Activated CD8-positive, alpha-beta memory T cell treated with anti-CD3 and anti-CD28 coated beads for 36 hours (primary cell): ENCODE data around the gene AJUBA. TPM values are rescaled to one million over a fixed set of nuclear protein-coding genes. Genes with fewer than 3 reads are reported as not detected.
"Not testable (repeated sequence)": the region's sequence is repeated elsewhere in the genome, so short reads cannot be mapped to it uniquely, and the experiment has no call there.

Experiments
- CTCF ChIA-PET: fragments of 350-600 bp; sonication (Branson Sonifier 250); formaldehyde crosslinking; loops from one replicate; lab custom pipeline; 2021; ENCODE audit warnings: antibody characterized with exemption; lab: Charles Lee
- POLR2A ChIA-PET: fragments of 350-600 bp; sonication (Branson Sonifier 250); formaldehyde crosslinking; loops from one replicate; lab custom pipeline; 2021; ENCODE audit warnings: antibody characterized with exemption; lab: Charles Lee
- total RNA-seq, 2 experiments: library from RNA; stranded (reverse); gene quantifications; one replicate each; pipeline ENCODE4 v1.2.3, GENCODE V29; 2021

AJUBA gene
- total RNA-seq, 2 experiments from 2014 or later, result 0.96 to 1.2 TPM

DNA sequence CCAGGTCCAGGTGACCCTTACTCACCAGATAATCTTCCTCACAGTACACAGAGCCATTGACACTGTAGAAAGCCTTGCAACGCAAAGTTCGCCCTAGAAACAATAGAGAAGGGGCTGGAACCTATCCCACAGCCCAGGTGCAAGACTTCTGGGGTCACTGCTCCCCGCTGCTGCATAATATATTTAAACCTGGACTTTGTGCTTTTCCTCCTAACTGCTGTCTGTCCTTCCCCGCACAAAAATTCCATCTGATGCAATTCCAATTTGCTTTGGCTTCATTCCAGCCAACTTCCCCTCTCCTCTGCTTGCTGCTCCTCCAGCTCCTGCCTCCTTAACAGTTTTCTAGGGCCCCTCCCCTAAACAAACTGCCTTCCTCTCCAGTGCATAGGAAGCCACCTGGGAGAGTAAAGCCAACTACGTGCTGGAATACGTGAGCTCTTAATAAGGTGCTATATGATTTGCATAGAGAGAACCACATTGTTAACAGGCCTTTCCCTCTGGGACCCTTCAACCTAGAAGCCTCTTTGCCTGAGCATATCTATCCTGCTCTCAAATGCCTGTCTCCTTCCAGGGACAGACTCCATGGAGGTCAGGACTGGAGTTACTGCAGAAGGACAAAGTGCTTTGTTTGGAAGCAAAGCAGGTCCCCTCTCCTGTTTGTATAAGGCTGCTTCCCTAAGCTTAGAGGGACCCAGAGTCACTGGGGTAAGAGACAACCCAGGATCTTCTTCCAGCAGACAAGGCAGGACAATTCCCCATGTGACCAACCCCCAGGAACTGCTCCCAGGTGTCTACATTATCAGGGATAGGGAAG is 5.5 kb downstream of the AJUBA start:
- POLR2A ChIA-PET, result interaction anchor here (0.6 kb wide), 1 partner anchor 1723 kb away, joined by 3 read pairs; no protein-coding TSS in a partner anchor
- CTCF ChIA-PET, result interaction anchor here (0.7 to 8.4 kb wide), 3 partner anchors 8 to 206 kb away, joined by 3 to 111 read pairs (median 6); partner anchors contain the start of genes AJUBA and CDH24

DNA sequence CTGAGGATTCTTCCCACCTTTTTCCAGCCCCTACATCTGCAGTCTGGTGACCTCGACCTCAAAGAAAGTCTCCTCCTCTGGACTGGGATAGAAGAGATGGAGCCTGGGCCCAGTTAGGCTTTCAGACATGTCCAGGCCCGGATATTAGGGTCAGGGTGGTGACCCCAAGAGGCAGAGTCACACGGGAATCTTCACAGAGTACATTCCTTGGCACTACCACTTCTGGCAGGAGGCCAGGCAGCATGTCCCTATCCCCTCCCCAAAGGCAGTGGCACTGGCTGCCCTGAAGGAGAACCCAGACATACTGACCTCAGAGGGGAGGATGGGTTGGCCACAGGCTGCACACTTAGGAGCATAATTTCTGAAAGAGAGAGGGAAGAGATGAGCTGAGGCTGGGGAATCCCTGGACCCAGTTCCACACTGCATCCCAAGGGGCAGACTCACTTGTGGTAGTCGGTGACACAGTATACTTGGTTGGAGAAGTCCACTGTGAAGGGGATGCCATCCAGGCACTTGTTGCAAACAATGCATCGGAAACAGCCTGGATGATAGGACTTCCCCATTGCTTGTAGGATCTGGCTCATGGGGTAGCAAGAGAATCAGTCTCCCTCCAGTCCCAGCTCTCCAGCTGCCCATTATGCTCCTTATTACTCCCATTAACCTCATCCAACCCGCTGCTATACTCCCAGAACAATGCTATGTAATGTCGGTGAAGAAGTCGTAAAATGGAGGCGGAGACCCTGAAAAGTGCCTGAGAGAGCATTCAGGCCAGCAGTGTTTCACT is 7.6 kb downstream of the AJUBA start:
- ChIA-PET POLR2A (no interaction called here), CTCF (interaction anchor here (0.9 to 8.4 kb wide), 3 partner anchors 10 to 83 kb away, joined by 3 to 111 read pairs (median 28); partner anchors contain the start of genes AJUBA and CDH24)

DNA sequence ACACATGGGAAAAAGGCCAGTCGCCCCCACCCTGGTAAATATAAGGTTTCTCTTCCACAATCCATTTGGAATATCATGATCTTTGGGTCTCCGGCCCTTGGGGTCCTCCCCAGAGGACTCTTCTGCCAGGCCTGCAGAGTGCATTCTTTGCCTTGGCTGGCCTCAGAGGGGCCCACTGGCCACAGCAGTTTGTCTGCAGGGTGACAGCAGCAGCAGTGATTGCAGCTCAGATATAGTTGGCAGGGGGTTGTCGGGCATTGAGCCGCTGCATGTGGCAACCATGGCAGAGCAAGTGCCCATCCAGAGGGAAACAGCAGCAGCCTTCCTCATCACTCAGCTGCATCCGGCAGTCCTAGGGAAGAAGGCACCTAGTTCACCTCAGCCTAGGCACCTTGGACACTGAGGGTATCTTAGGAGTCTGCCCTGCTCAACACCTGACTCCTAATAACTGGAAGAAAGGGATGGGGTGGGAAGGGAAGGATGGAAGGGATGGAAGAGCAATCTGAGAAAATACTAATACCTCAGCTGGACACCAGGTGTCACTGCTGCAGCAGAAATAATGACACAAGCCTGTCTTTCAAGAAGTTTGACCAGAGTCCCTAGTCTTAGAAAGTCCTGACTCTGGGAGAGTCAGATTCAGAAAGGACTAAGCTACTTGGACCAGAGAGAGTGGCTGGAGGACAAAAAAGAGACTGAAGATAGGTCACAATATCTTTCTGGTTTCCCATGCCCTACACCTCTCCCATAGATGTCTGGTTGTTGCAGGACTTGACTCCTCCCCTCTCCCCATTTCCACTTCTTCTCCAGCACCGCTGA is 8.9 kb downstream of the AJUBA start:
- POLR2A ChIA-PET, result no interaction called here
- CTCF ChIA-PET, result interaction anchor here (0.6 to 8.4 kb wide), 22 partner anchors 10 to 148 kb away, joined by 3 to 111 read pairs (median 5); partner anchors contain the start of genes AJUBA and CDH24

DNA sequence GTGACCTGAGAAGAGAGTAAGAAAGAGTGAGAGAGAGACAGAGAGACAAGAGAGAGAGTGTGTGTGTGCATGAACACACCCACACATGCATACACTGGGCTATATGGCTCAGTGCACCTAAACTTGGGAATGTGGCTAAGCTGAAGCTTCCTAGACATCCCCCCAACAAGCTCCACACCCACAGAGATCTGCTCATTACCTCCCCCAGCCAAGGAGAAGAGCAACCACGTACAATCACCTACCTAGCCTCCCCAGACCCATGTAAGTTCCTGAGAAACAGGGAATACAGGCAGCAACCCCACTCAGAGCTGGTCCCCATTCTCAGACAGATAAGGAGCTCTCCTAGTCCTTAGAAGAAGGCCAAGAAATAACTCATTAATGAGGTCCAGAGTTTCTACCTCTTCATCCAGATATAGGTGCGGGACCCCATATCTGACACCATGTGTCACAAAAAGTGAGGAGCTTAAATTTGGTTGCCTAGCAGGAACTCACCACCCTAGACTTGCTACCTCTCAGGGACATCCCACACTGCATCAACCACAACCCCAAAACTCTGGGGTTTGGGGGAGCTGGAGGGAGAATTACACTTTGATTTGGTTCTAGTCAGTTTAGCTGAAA is 9.9 kb downstream of the AJUBA start:
- POLR2A ChIA-PET, result interaction anchor here (0.9 to 1.1 kb wide), 2 partner anchors 34 to 85 kb away, joined by 3 to 4 read pairs; no protein-coding TSS in a partner anchor

DNA sequence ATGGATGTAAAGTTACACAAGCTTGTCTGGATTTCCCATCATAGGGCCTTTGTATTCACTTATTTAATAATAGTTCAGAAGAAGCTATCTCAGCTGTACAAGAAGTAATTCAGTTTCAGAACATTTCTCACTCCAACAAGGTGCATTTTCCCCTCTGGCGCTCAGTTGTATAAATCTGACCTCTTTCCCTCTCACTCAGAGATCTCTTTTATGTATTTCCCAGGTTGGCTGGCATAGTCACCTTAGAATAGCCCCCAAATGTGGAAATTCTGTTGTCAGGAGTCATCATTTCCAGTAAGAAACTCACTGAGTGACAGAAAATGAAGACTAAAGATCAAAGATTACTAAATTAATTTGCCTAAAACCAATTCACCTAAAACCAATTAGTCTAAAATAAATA is 11.2 kb downstream of the AJUBA start:
- CTCF ChIA-PET, result interaction anchor here (0.5 to 8.4 kb wide), 4 partner anchors 14 to 87 kb away, joined by 4 to 111 read pairs (median 22); partner anchors contain the start of genes AJUBA and CDH24

More for the DNA sequence above, 9.9 kb downstream of the AJUBA start:
- CTCF ChIA-PET, result interaction anchor here (1.0 to 8.4 kb wide), 15 partner anchors 9 to 118 kb away, joined by 3 to 111 read pairs (median 7); partner anchors contain the start of genes AJUBA and CDH24

DNA sequence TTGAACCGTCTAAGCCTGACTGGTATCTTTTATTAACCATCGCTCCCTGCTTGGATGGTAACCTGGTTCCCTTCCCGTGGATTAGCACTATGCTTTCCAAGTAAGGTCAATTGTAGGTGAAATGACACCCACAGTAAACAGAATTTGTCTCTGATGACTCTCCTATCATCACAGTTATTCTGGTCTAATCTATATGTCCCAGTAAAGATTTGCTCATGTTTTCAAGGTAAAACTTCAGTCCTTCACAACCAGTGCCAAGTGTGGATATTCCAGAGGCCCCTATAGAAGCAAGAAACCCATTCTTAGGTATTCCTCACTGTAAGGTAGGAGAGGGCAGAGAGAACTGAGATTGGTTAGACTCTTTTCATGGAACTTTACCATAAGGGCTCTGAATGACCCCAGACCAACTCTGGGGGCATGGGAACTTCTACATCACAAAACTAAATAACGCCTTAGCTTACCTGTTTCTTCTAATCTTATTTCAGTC is 15.5 kb downstream of the AJUBA start:
- CTCF ChIA-PET, result interaction anchor here (1.2 to 1.8 kb wide), 2 partner anchors 16 to 37 kb away, joined by 3 to 4 read pairs; partner anchors contain the start of gene AJUBA
- POLR2A ChIA-PET, result no interaction called here

More for the DNA sequence above, 11.2 kb downstream of the AJUBA start:
- POLR2A ChIA-PET, result no interaction called here

DNA sequence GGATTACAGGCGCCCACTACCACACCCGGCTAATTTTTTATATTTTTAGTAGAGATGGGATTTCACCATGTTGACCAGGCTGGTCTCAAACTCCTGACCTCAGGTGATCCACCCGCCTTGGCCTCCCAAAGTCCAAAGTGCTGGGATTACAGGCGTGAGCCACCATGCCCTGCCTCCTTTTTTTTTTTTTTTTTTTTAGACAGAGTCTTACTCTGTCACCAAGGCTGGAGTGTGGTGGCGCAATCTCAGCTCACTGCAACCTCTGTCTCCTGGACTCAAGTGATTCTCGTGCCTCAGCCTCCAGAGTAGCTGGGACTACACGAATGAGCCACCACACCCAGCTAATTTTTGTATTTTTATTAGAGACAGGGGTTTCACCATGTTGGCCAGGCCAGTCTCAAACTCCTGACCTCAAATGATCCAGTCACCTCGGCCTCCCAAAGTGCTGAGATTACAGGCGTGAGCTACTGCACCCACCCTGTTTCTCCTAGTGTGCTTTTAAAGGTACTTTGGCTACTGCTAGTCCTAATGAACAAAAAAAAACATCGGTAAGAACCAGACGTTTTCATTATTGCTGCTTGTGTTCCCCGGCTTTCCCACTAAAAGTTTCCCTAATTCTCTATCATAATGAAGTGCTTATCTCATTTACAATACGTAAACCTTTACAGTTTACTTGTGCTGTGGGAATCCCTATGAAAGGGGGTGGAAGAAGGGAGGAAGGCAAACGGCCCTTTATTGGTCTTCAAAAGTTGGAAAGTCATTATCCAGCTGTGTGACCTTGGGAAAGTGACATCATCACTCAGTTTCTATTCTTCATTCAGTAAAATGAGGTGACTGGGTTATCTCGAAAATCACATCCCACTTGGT is 16.2 kb downstream of the AJUBA start:
- CTCF ChIA-PET, result interaction anchor here (0.7 to 1.2 kb wide), 2 partner anchors 10 to 16 kb away, joined by 3 to 5 read pairs; partner anchors contain the start of gene AJUBA
- POLR2A ChIA-PET, result not testable (repeated sequence)

DNA sequence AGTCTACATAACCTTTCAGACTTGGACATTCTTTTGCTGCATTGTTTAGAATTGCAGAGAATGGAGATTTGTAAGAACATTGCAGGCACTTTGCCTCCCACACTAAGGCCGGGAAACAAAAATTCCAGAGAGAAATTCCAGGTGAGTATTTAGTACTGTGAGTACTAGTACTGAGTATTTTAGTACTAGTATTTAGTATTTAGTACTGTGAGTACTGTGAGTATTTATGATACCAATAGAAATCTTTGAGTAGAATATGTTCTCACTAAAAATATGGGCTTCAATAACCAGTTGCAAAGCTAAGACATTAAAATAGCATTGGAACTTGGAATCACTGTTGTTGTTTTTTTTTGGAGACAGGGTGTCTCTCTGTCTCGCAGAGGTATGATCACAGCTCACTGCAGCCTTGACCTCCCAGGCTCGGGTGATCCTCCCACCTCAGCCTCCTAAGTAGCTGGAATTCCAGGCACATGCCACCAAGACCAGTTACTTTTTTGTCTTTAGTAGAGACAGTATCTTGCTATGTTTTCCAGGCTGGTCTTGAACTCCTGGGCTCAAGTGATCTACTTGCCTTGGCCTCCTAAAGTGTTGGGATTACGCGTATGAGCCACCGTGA is 20.2 kb downstream of the AJUBA start:
- CTCF ChIA-PET, result interaction anchor here (0.6 to 1.4 kb wide), 4 partner anchors 8 to 24 kb away, joined by 3 to 8 read pairs (median 3); no protein-coding TSS in a partner anchor
- POLR2A ChIA-PET, result no interaction called here

DNA sequence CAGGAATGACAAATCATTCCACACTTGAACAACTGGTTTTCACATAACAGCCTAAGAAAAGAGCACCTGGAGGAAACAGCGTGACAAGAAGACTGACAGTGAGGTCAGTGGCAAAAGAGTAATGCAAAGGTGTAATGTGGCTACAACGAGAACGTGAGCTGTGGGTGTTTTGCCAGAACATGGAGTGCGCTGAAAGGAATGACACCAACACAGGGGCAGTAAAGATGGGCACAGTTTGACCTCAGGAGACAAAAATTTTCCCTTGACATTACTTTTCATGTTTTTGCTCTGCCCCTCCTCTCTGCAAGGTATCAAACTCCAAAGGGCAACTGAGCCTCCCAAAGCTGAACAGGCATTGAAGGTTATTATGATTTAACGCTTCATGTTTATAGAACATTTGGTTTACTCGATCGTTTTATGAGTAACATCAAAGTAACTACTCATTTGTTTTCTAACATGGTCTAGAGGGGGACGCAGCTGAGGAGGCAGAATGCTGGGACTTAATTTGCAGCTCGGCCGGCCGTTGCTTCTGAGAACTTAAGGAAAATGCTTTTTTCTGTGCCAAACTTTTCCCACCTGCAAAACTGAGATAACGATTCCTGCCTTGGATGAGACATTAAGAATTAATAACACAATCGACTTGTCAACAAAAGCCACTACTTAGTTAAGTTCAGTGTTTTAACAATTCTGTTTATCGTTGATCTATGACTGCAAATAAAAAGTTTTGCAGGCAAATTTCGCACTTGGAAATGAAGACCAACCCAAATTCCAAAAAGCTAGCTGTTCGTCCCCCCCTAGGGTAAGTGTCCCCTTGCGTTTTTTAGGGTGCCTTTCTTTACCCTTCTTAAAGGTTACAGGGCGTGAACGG is 26.4 kb downstream of the AJUBA start:
- CTCF ChIA-PET, result interaction anchor here (0.8 to 3.5 kb wide), 8 partner anchors 10 to 386 kb away, joined by 3 to 13 read pairs (median 4); partner anchors contain the start of genes AJUBA and PRMT5
- POLR2A ChIA-PET, result interaction anchor here (0.6 to 1.8 kb wide), 6 partner anchors 14 to 139 kb away, joined by 3 to 8 read pairs (median 6); partner anchors contain the start of genes ACIN1, C14orf119, PRMT5 and RBM23

DNA sequence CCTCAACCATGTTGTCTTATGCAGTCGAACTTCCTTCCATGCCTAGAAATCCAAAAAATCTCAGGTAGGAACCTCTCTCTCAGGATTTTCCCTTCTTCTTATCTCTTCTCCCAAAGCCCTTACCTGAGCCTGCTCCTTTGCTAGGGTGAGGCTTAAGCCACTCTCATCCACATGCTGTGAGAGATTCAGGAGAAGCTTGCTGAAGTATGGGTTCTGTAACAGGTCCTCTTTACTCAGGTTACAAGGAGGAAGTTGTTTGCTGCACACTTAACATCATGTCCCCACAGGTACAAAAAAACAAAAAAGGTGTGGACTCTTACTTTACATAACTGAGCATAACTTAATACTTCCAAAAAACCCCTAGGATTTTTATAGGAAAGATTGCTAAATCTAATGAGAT is 29.9 kb downstream of the AJUBA start:
- CTCF ChIA-PET, result no interaction called here
- POLR2A ChIA-PET, result no interaction called here

DNA sequence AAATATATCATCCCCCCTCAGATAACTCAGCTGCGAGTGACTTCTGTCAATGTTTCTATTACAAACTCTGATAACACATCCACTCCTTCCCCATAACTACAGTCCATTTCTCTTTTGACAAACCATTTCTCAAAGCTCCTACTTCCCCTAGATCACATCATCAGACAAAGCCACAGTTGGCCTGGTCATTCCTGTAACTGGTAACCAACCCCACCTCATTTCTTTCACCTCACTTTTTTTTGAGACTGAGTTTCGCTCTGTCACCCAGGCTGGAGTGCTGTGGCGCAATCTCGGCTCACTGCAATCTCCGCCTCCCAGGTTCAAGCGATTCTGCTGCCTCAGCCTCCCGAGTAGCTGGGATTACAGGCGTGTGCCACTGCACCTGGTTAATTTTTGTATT is 30.6 kb downstream of the AJUBA start:
- ChIA-PET POLR2A (interaction anchor here (0.5 kb wide), 1 partner anchor 140 kb away, joined by 3 read pairs; no protein-coding TSS in a partner anchor), CTCF (interaction anchor here (1.0 to 1.4 kb wide), 2 partner anchors 31 to 169 kb away, joined by 3 to 5 read pairs; no protein-coding TSS in a partner anchor)

DNA sequence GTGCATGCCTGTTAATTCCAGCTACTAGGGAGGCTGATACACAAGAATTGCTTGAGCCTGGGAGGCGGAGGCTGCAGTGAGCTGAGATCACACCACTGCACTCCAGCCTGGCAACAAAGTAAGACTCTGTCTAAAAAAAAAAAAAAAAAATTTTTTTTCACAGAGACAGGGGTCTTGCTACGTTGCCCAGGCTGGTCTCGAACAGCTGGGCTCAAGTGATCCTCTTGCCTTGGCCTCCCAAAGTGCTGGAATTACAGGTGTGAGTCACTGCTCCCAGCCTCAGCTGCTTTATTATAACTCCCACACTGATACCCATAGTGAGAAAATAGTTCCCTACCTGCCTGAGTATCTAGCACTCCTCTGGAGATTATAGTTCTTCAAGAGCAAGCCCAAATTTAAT is 36.7 kb downstream of the AJUBA start:
- ChIA-PET POLR2A (no interaction called here), CTCF (interaction anchor here (0.6 kb wide), 1 partner anchor 14 kb away, joined by 3 read pairs; no protein-coding TSS in a partner anchor)

DNA sequence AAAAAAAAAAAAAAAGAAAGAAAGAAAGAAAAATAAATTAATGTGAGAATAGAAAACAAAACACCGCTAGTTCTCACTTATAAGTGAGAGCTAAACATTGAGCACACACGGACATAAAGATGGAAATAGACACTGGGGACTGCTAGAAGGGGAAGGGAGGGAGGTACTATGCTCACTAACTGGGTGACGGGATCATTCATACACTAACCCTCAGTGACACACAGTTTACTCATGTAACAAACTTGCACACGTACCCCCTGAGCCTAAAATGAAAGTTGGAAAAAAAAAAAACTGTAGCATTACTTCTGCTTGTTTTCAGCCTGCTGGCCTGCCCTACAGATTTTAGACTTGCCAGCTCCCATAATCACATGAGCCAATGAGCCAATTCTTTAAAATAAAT is 42.7 kb downstream of the AJUBA start:
- POLR2A ChIA-PET, result interaction anchor here (0.7 kb wide), 1 partner anchor 121 kb away, joined by 4 read pairs; no protein-coding TSS in a partner anchor
- CTCF ChIA-PET, result interaction anchor here (0.6 kb wide), 1 partner anchor 1169 kb away, joined by 6 read pairs; no protein-coding TSS in a partner anchor

DNA sequence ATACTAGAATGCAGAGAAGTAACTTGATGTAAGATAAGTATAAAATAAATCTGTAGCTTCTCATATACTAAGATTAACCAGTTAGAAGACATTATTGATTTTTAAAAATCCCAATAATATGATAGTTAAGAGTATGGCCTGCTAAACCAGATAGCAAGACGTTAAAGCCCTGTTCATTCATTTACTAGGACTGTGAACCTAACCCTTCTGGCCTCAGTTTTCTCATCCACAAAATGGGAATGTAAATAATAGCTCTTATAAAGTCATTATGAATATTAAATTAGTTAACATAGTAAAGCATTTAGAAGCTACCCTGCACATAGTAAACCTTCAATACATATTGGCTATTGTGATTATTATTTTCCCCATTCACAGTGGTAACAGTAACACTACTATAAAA is 47.2 kb downstream of the AJUBA start:
- ChIA-PET CTCF (interaction anchor here (0.9 to 1.4 kb wide), 2 partner anchors 17 to 123 kb away, joined by 3 to 4 read pairs; no protein-coding TSS in a partner anchor), POLR2A (interaction anchor here (0.6 kb wide), 1 partner anchor 125 kb away, joined by 5 read pairs; no protein-coding TSS in a partner anchor)

DNA sequence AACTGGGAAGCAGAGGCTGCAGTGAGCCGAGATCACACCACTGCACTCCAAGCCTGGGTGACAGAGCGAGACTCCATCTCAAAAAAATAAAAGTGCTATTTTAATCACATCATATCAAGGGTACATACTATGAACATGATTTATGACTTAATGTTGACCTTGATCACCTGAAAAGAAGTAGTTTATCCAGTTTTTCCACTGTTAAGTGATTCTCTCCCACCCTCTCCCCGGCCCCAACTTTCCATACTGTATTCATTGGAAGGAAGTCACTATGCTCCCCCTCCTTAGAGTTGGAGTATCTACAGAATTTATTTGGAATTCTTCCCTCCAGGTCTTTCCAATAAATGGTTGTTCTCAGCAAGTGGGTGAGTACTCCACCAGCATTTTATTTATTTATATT is 50.2 kb downstream of the AJUBA start:
- CTCF ChIA-PET, result interaction anchor here (1.0 kb wide), 1 partner anchor 25 kb away, joined by 3 read pairs; the partner anchor contains the start of gene HAUS4
- POLR2A ChIA-PET, result no interaction called here
